ENCODE measurements around the gene SLC38A10.
A peak's percentile ranks its signal among the peaks of the same experiment; 100 is the strongest.

The SLC38A10 gene

DNA sequence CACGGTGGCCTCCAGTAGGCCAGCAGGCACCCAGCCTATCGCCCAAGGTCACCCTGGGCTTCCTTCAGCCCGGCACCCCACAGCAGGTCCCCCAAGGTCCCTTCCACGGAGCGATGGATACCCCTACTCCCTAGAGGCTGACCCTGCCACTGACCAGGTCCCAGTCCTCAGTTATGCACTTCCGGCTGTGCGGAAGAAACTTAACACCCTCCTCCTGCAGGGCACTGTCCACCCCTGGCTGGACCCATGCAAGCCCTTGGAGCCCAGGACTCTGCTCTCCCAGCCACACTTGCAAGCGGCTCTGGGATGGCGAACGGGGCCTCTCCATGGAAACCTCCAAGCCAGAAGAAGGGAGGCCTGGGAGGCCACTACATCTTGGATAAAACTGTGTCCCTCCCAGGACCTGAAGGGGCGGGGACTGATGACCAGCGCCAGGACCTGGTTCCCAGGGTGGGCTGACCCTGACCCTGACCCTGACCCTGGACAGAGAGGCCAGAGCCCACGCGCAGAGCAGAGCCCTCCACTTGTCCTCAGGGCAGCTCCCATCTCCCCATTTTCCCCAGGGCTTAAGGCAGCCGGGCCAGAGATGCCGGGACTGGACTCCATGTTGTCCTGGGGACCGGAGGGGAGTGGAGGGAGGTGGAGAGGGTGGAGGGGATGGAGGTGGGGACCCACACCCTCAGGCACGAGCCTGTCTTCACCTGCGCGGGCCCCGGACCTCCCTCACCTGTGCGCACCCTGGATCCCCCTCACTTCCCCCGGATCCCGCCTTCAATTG, 73.1 kb downstream of the SLC38A10 start:
- no peak for TF ChIP-seq CTCF (IDR thresholded peaks at IDR 0.05)
- Histone ChIP-seq H3K9me3 (ENCODE audit: control insufficient read depth, low read length) (no peaks in the 10 kb centered on the region), H3K27me3 (ENCODE audit: control insufficient read depth, insufficient read depth, low read length) (no peaks in the 10 kb centered on the region), H3K27ac (no peak overlapping the region), H3K36me3 (ENCODE audit: control insufficient read depth, insufficient read depth, low read length) (no peaks in the 10 kb centered on the region), H3K9ac (peak overlapping the region; percentile 53), H3K4me3 (ENCODE audit: low read depth, low read length) (peak overlapping the region; percentile 80), H3K4me1 (peaks cover 4% of the 10 kb centered on the region), H3K79me2 (peaks cover 11% of the 10 kb centered on the region), H2AFZ (peak overlapping the region; percentile 80), H3K4me2 (ENCODE audit: low read length) (peak overlapping the region; percentile 95)

DNA sequence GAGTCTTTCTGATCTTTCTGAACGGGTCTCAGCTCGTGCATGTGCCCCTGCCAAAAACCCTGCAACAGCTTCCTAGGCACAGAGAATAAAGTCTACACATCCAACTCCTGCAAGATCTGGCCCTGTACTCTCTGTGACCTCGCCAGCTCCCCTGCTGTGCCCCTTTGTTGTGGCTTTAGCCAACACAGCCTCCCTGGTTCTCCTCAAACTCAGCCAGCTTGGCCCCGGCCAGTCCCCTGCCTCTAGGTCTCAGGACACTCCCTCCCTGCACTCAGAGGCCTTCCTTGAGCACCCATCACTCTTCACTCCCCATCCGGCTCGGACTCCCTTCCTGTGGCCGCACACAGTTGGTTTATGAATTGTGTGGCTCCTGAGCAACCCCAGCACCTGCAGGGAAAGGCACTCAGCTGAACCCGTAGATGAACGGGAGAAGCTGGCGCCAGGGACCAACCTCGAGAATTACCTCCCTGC, 73.7 kb downstream of the SLC38A10 start:
- H3K27me3 ChIP-seq (ENCODE audit: control insufficient read depth, insufficient read depth, low read length), result no peaks in the 10 kb centered on the region
- no peak for TF ChIP-seq CTCF (IDR thresholded peaks at IDR 0.05)
- peak overlapping the region; percentile 80 for H3K4me3 ChIP-seq (ENCODE audit: low read depth, low read length)

DNA sequence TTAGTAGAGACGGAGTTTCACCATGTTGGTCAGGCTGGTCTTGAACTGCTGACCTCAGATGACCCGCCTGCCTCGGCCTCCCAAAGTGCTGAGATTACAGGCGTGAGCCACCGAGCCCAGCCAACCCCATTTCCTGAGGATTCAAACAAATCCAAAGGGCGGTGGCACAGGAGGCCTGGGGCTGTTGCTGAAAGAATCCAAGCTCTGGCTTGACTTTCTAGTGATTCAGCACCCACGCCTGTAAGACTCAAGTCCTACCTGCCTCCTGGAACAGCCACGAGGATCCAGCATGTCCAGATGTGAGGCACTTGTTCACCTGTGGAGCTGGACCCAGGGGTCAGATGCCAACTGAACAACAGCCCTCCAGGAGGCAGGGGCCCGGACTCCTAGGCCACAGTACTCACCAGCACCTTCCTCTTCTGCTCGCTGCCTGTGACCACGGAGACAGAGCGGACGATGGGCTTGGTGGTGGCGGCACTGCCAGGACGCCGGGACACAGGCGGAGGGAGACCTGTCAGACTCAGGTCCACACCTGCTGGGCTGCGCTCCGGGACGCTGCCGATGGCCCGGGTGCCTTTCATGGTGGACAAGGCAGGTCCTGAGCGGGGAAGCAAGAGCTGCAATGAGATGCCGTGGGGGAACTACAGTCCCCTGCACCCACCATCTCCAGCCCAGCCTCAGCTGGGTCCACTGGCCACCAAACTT, 75.5 kb downstream of the SLC38A10 start:
- peaks cover 4% of the 10 kb centered on the region for H3K4me1 ChIP-seq
- H3K9ac ChIP-seq, result no peak overlapping the region
- H3K4me3 ChIP-seq (ENCODE audit: low read depth, low read length), result no peak overlapping the region
- H3K4me2 ChIP-seq (ENCODE audit: low read length), result no peak overlapping the region
- H2AFZ ChIP-seq, result no peak overlapping the region
- no peak for TF ChIP-seq CTCF (IDR thresholded peaks at IDR 0.05)
- H3K27ac ChIP-seq, result no peak overlapping the region
- no peaks in the 10 kb centered on the region for H3K36me3 ChIP-seq (ENCODE audit: control insufficient read depth, insufficient read depth, low read length)
- H3K79me2 ChIP-seq, result peaks cover 11% of the 10 kb centered on the region
- H3K27me3 ChIP-seq (ENCODE audit: control insufficient read depth, insufficient read depth, low read length), result no peaks in the 10 kb centered on the region
- H3K9me3 ChIP-seq (ENCODE audit: control insufficient read depth, low read length), result no peaks in the 10 kb centered on the region

More for the DNA sequence above, 73.7 kb downstream of the SLC38A10 start:
- H3K9ac ChIP-seq, result no peak overlapping the region
- H3K9me3 ChIP-seq (ENCODE audit: control insufficient read depth, low read length), result no peaks in the 10 kb centered on the region
- peak overlapping the region; percentile 80 for H2AFZ ChIP-seq
- peak overlapping the region; percentile 95 for H3K4me2 ChIP-seq (ENCODE audit: low read length)
- H3K36me3 ChIP-seq (ENCODE audit: control insufficient read depth, insufficient read depth, low read length), result no peaks in the 10 kb centered on the region
- H3K4me1 ChIP-seq, result peaks cover 4% of the 10 kb centered on the region
- H3K27ac ChIP-seq, result no peak overlapping the region
- H3K79me2 ChIP-seq, result peaks cover 11% of the 10 kb centered on the region

- H3K79me2 ChIP-seq, result peaks cover 11% of the 10 kb centered on the region
- no peak overlapping the region for H2AFZ ChIP-seq
- no peaks in the 10 kb centered on the region for H3K27me3 ChIP-seq (ENCODE audit: control insufficient read depth, insufficient read depth, low read length)
- H3K9ac ChIP-seq, result no peak overlapping the region
- peaks cover 4% of the 10 kb centered on the region for H3K4me1 ChIP-seq
- no peak overlapping the region for H3K4me2 ChIP-seq (ENCODE audit: low read length)
- no peak overlapping the region for H3K4me3 ChIP-seq (ENCODE audit: low read depth, low read length)
- no peak for TF ChIP-seq CTCF (IDR thresholded peaks at IDR 0.05)
- no peak overlapping the region for H3K27ac ChIP-seq
- no peaks in the 10 kb centered on the region for H3K9me3 ChIP-seq (ENCODE audit: control insufficient read depth, low read length)
- no peaks in the 10 kb centered on the region for H3K36me3 ChIP-seq (ENCODE audit: control insufficient read depth, insufficient read depth, low read length)
These were observed 76.1 kb downstream of the SLC38A10 start for GRCh38 chr17:81218991-81219390.

Data from parathyroid adenoma (tissue), 2 donors.